ENCODE measurements around the gene CSNK1D.

Gene CSNK1D

GRCh38 chr17:82273327-82274133 is at the start of gene CSNK1D:
CSNK1D (minus strand) TSS chr17:82273700; CDS start chr17:82273381, 319 bp downstream.
- DNase-seq: peak; percentile 80 to 85

- no peak for DNase-seq
Observed at GRCh38 chr17:82322526-82323453, 49.3 kb upstream of the CSNK1D start.

- DNase-seq: no peak
Observed at GRCh38 chr17:82321947-82322466, 48.5 kb upstream of the CSNK1D start.

GRCh38 chr17:82320956-82321927 is 47.7 kb upstream of the CSNK1D start:
- DNase-seq: no peak

- DNase-seq: no peak
Observed at GRCh38 chr17:82320140-82320840, 46.8 kb upstream of the CSNK1D start.

- DNase-seq: no peak
Observed at GRCh38 chr17:82319619-82320062, 46.1 kb upstream of the CSNK1D start.

- no peak for DNase-seq
Observed at GRCh38 chr17:82318772-82319606, 45.5 kb upstream of the CSNK1D start.

GRCh38 chr17:82318169-82318498 is 44.6 kb upstream of the CSNK1D start:
- no peak for DNase-seq

GRCh38 chr17:82317394-82318168 is 44.1 kb upstream of the CSNK1D start, which contains the start of gene CD7:
CD7 (minus strand) TSS chr17:82317608; CDS start chr17:82317495, 113 bp downstream.
- DNase-seq: no peak

GRCh38 chr17:82316651-82317393 is 43.3 kb upstream of the CSNK1D start:
- DNase-seq: no peak

- no peak for DNase-seq
Observed at GRCh38 chr17:82315703-82316358, 42.3 kb upstream of the CSNK1D start.

- peak in 1 of 2 experiments; percentile 25 for DNase-seq
Observed at GRCh38 chr17:82314727-82315605, 41.5 kb upstream of the CSNK1D start.

GRCh38 chr17:82314012-82314726 is 40.7 kb upstream of the CSNK1D start:
- DNase-seq: no peak

- no peak for DNase-seq
Observed at GRCh38 chr17:82313195-82314011, 39.9 kb upstream of the CSNK1D start.

- no peak for DNase-seq
Observed at GRCh38 chr17:82311971-82312370, 38.5 kb upstream of the CSNK1D start.

- no peak for DNase-seq
Observed at GRCh38 chr17:82310877-82311276, 37.4 kb upstream of the CSNK1D start.

Measured in AML-193 (cell line).